Urinary bladder (tissue), 4 donors: ENCODE data around the gene ENOX2. TPM values are rescaled to one million over a fixed set of nuclear protein-coding genes. Genes with fewer than 3 reads are reported as not detected.

Source experiments
- DNase-seq: peaks from one replicate; pipeline ENCODE4 v3.0.0-alpha.2; 2015; ENCODE audit errors: extremely low spot score
- H3K27ac ChIP-seq: one replicate; pipeline ENCODE4 v1.5.1; 2013; ENCODE audit warnings: low read depth, mild to moderate bottlenecking, moderate library complexity
- H3K36me3 ChIP-seq: one replicate; pipeline ENCODE4 v1.6.1; 2013; ENCODE audit warnings: mild to moderate bottlenecking, moderate library complexity; ENCODE audit not compliant: insufficient read depth
- H3K4me1 ChIP-seq: one replicate; pipeline ENCODE4 v1.6.1; 2013; ENCODE audit warnings: mild to moderate bottlenecking, moderate library complexity; ENCODE audit not compliant: insufficient read depth
- H3K4me3 ChIP-seq: one replicate; pipeline ENCODE4 v1.5.1; 2013; ENCODE audit warnings: low read depth, low read length
- WGBS: extraction: QIAGEN DNeasy Blood & Tissue Kit; methylation state at CpG from one replicate; pipeline ENCODE4 v1.1.7; 2013; 5-methylcytosine and 5-hydroxymethylcytosine counted together
- polyA plus RNA-seq: library from polyadenylated mRNA; stranded (reverse); fragments of 200-250 nt; gene quantifications from one replicate; pipeline ENCODE4 v1.2.3, GENCODE V29; 2013
- total RNA-seq: library from RNA; depleted of rRNA; stranded (reverse); fragments of >200 nt; gene quantifications from one replicate; pipeline ENCODE4 v1.2.3, GENCODE V29; 2014
- donor health status: healthy with polysubstance abuse.
- donor health status: healthy.

Gene ENOX2
- total and polyA plus RNA-seq, 2 donors = 12.5 to 13.9 TPM

DNA sequence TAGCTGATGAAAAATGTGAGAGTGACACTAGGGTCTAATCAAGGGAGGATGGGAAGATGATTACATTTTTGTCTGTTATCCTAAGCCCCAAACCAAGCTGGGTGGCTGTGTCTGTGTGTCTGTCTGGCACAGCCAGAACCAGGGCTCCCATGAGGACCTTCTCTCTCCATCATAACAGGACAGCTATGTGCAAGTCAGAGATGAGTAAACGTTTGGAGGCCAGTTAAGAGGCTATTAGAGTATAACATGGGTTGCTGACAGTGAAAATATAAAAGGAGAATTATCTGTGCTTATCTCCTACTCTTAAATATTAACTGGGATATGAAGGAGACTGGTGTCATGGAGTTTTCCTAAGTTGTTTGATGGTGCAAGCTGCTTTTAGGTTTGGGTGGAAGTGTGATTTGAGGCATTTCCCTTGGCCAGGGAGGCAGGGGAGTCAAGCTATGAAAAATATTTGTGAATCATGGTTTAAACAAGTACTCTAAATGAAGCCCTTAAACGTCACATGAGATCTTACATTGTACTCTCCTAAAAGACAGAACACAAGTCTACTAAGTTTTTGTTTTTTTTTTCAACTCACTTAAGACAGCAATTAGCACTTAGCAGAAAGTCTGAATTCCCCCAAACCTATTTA, 156.2 kb downstream of the ENOX2 start:
- H3K4me1 ChIP-seq = no peaks in the 10 kb centered on the region
- no peak overlapping the region for H3K4me3 ChIP-seq
- H3K27ac ChIP-seq = no peak overlapping the region
- H3K36me3 ChIP-seq = no peaks in the 10 kb centered on the region
- DNase-seq = no peak
- WGBS = 44% methylated on average over 2 of the region's 2 CpGs

DNA sequence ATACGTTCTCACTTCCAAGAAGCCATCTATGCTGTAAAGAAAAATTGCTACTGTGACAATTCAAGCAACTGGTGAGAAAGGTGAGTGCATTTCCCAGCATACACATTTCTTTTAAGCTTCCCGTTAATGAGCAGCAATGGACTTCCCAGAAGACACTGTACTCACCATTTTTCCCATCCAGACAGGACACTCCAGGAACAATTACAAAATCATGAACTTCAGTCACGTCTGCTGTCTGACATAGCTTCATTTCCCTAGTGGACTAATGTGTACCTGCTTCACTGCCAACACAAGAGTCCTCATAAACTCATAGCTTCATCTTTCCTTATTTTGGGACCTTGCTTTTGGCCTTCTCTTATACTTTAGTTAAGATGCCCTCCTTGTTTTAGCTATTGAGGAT, 156.9 kb downstream of the ENOX2 start:
- H3K4me1 ChIP-seq = no peaks in the 10 kb centered on the region
- DNase-seq = no peak
- no peak overlapping the region for H3K27ac ChIP-seq
- no peaks in the 10 kb centered on the region for H3K36me3 ChIP-seq
- no peak overlapping the region for H3K4me3 ChIP-seq
- WGBS = 87% methylated on average over 3 of the region's 3 CpGs

DNA sequence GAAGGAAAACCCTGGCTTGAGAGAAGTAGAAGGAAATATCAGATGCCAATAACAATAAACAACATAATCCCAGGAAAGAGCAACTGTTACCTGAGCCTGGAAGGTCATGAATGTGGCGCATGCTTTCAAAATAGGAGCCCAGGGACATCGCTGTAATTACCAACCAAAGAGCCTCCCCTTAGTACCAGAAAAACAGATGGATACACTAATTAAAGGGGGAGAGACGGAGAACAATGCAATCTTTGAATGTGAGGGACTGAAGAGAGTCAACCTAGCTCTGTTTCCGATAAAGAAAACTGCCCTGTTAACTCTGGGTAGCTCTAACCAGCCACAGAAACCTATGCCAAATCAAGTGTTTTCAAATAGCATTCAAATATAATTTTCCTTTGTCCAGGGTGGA, 161.4 kb downstream of the ENOX2 start:
- WGBS = 57% methylated on average over 4 of the region's 4 CpGs
- Histone ChIP-seq H3K4me1 (no peaks in the 10 kb centered on the region), H3K36me3 (no peaks in the 10 kb centered on the region), H3K27ac (no peak overlapping the region), H3K4me3 (no peak overlapping the region)
- DNase-seq = no peak

DNA sequence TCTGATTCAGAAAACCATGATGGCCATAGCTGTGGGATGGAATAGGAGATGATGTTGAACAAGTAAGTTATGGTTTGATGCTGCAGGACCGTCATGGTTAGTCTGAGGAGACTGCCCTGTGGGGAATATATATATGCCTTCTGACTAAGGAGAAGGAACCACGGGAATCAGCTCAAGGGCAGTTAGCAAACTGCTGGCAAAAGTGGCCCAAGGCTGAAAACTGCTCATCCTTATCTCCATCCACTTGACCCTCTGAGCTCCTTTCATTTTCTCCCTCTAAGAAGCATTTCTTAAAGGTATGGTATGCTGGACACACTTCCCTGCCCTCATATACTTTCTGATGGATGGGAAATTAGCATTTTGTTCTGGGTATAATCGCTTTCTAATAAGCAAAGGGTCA, 161.9 kb downstream of the ENOX2 start:
- Histone ChIP-seq H3K36me3 (no peaks in the 10 kb centered on the region), H3K27ac (no peak overlapping the region), H3K4me3 (no peak overlapping the region), H3K4me1 (no peaks in the 10 kb centered on the region)
- WGBS = 86% methylated on average over 3 of the region's 3 CpGs
- no peak for DNase-seq

DNA sequence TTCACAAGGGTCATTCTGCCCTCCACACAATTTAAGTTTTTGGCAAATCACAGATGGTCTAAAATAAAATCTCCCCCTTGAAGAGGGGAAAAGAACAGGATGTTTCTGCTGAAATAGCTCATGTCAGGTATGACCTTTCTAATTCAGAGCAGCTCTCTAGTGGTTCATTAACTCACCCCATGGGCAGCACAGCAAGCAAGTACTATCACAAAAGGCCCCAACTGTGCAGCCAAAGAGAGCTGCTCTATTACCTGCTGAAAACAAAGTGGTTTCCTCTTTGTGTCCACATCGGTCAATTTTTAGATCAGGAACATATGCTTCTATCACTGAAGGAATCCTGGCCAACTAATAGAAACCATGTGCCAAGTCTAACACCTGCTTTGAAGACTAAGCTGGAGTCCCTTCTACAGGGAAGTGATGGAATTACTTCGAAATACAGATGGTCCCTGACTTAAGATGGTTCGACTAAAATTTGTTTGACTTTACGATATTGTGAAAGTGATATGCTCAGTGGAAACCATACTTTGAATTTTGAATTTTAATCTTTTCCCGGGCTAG, 164.3 kb downstream of the ENOX2 start:
- Histone ChIP-seq H3K4me1 (no peaks in the 10 kb centered on the region), H3K4me3 (no peak overlapping the region), H3K27ac (no peak overlapping the region), H3K36me3 (no peaks in the 10 kb centered on the region)
- no peak for DNase-seq
- WGBS = 73% methylated on average over 5 of the region's 5 CpGs

DNA sequence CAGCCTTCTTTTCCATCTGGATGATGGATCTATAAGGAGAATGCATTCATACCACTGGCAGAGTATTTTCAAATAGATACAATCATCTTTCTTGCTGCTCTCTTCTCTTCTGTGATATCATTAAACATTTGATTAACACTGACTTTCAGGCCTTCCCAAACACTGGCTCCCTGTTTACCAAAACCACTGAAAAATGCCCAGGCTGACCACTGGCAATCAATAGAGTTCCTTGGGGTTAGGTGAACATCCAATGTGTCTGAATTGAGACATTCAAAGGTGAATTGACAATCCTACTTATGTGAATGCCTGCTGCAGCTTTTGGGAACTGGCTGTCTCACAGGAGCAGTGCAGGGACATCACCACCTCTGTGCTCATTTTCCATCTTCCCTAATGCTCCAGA, 168.3 kb downstream of the ENOX2 start:
- no peaks in the 10 kb centered on the region for H3K4me1 ChIP-seq
- H3K4me3 ChIP-seq = no peak overlapping the region
- no peak overlapping the region for H3K27ac ChIP-seq
- no peak for DNase-seq
- no peaks in the 10 kb centered on the region for H3K36me3 ChIP-seq

DNA sequence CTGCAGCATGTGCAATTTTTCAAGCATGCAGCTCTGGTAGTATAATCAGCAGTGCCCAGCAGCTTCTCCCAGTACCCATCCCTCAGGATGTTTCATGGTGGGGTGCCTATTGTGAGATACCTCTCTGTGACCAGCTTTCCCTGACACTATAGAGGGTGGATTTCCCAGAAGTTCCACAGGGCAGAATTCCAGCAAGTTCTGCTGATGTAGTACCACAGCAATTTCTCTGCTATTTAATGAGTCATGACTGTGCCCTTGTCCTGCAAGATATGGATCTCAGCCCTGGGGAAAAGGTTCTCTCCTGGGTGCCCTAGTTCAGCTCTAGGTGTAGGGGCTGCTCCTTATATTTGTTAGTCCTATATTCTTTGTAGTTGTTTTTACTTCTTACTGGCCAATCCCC, 174.8 kb downstream of the ENOX2 start:
- H3K27ac ChIP-seq = no peak overlapping the region
- H3K36me3 ChIP-seq = no peaks in the 10 kb centered on the region
- H3K4me1 ChIP-seq = no peaks in the 10 kb centered on the region
- DNase-seq = no peak
- no peak overlapping the region for H3K4me3 ChIP-seq

DNA sequence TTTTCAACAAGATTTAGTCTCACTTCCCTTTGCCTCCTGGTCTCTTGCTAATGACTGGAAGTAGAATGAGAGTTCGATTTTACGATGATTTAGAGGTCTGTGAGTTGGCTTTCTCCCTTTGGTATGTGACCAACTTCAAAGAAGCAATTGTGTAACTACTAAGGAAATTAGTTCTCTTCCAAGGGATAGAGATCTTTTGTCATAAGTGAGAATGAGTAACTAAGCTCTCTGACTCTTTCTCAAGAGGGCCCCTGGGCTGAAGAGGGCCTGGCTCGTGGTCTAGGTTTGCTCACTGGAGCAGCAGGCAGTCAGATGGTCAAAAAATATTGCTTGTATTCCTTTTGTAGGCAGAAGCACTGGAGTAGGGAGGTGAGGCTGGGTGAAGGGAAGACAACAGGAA, 176.3 kb downstream of the ENOX2 start:
- WGBS = 64% methylated on average over 3 of the region's 3 CpGs

DNA sequence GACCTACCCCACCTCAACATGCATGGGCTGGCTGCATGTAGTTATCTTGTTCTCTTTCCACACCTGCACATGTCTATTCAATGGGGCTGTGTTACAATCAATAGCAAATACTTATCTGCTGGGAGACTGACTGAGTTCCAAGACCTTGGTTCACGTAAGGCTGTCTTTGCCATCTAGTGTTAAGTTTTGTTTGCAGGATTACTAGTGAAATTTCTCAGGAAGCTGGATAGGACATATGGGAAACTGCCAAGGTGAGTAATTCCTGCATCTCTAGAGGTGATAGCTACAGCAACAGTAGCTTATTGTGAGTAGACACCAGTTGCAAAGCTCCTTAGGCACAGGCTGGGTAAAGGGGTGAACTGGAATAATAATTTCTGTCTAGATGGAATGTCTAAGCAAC, 177.5 kb downstream of the ENOX2 start:
- no peak for DNase-seq
- no peak overlapping the region for H3K4me3 ChIP-seq
- H3K4me1 ChIP-seq = no peaks in the 10 kb centered on the region
- H3K36me3 ChIP-seq = no peaks in the 10 kb centered on the region
- no peak overlapping the region for H3K27ac ChIP-seq
- 98% methylated on average over 1 of the region's 1 CpG for WGBS

More for the DNA sequence above, 176.3 kb downstream of the ENOX2 start:
- DNase-seq = no peak
- Histone ChIP-seq H3K4me1 (no peaks in the 10 kb centered on the region), H3K4me3 (no peak overlapping the region), H3K27ac (no peak overlapping the region), H3K36me3 (no peaks in the 10 kb centered on the region)

DNA sequence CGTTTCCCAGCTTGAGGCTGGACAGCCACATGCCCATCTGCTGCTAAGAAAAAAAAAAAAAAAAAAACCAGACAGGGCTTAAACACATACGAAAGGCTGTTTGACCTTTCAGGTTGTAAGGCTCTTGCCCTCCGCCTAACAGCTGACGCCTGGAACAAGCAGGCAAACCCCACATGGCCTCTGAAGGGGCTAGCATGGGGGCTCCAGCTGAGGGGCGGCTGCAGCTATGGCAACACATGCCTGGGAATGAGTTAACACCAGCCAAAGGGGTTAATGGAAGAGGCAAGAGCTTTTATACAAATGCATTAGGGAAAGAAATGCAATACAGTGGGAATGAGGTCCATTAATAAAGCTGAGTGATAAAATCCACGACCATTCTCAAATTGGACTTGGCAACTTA, 183.6 kb downstream of the ENOX2 start:
- no peak overlapping the region for H3K27ac ChIP-seq
- no peaks in the 10 kb centered on the region for H3K36me3 ChIP-seq
- H3K4me3 ChIP-seq = no peak overlapping the region
- H3K4me1 ChIP-seq = no peaks in the 10 kb centered on the region
- WGBS = 85% methylated on average over 6 of the region's 6 CpGs
- no peak for DNase-seq

DNA sequence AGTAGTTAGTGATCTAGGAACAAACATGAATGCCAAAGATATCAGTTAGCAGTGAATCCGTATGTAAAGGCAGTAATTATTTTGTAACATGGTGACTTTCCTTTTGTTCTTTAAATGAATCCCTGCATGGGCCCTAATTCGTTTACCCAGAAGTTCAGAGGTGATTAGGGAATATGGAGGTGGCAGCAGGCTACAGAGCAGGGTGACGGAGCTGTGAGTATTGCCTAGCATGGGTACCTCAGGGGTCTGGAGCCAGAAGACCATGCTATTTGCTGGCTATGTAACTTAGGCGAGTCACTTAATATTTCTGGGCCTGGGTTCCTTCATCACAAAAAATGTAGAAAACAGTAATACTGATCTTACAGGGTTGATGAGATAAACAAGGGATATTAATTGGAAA, 184.9 kb downstream of the ENOX2 start:
- H3K4me3 ChIP-seq = no peak overlapping the region
- WGBS = 86% methylated on average over 4 of the region's 4 CpGs
- no peaks in the 10 kb centered on the region for H3K36me3 ChIP-seq
- H3K4me1 ChIP-seq = no peaks in the 10 kb centered on the region
- no peak for DNase-seq
- H3K27ac ChIP-seq = no peak overlapping the region

DNA sequence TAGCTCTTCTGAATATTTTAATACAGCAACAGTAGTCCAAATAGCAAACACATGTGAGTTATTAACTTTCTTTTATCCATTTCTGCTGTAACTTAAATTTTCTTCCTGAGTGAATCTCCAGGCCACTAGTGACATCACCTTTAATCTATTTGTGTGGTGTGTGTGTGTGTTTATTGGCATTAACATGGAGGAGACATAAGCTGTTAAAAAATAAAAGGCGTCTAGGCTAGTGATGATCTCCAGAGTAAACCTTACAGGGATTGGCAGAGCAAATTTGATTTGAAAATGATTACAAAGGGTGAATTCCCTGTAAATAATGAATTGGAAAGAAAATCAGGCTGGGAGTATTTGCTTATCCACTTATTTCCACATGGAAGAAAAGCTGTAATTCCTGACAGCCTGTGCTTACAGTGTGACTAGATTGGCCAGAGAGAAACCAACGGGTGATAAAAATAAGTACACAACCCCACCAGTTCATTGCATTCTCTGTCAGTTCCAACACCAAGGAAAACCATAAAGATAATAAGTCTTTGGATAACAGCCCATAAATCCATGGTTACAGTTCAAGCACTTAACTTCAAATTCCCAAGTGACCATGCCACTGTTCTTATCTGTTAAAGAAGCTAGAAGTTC, 186.1 kb downstream of the ENOX2 start:
- Histone ChIP-seq H3K4me1 (no peaks in the 10 kb centered on the region), H3K36me3 (no peaks in the 10 kb centered on the region), H3K27ac (no peak overlapping the region), H3K4me3 (no peak overlapping the region)
- WGBS = 38% methylated on average over 2 of the region's 2 CpGs
- DNase-seq = no peak

DNA sequence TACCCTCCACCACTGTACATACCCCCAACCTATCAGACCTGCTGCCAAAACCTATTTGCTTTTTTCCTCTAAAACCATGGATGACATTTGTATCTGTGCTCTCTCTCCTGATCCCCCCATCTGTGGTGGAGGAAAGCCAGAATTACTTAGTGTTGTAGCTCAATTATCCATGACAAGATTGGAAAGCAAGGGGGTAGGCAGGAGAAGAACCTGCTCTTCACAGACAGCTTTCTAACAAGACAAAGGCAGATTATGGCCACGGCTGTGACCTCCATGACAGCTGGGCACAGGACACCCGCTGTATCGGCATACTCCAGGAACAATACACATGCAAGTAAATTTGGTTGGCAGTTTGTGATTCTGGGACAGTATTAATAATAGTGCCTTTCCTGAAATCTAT, 186.7 kb downstream of the ENOX2 start:
- Histone ChIP-seq H3K27ac (no peak overlapping the region), H3K4me3 (no peak overlapping the region), H3K36me3 (no peaks in the 10 kb centered on the region), H3K4me1 (no peaks in the 10 kb centered on the region)
- DNase-seq = no peak
- WGBS = 71% methylated on average over 3 of the region's 3 CpGs

DNA sequence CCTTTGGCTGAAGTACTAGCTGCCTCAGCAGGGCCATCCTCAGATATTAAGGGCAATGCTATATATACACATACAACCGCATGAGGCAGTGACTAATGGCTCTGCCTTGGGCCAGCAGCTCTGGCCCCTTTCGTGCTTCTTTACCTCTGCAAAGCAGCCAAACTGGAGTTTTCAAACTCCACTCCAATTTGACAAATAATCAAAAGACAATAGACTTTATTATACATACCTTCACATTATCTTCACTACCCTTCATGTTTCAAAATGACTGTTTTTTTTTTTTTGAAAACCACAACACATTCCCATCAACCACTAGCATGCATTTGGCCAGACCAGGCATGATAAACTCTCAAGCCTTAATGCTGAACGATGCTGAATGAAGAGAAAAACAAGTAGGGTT, 187.7 kb downstream of the ENOX2 start:
- no peak for DNase-seq
- Histone ChIP-seq H3K36me3 (no peaks in the 10 kb centered on the region), H3K4me3 (no peak overlapping the region), H3K4me1 (no peaks in the 10 kb centered on the region), H3K27ac (no peak overlapping the region)
- 93% methylated on average over 3 of the region's 3 CpGs for WGBS
